Neuronal stem cell (in vitro differentiated cells): ENCODE measurements around the gene ISCA2.

Experiments
- DNase-seq: peaks from one replicate; pipeline ENCODE4 v3.0.0-alpha.2; 2013; ENCODE audit warnings: low spot score
- H2AFZ ChIP-seq: one replicate; pipeline ENCODE4 v1.6.1; 2013; ENCODE audit warnings: mild to moderate bottlenecking, low read length, inconsistent platforms
- H2AK5ac ChIP-seq: 2 replicates; pipeline ENCODE4 v1.6.1; 2013; ENCODE audit warnings: low read depth, mild to moderate bottlenecking, inconsistent platforms, low read length, moderate library complexity, mixed read lengths
- H2BK120ac ChIP-seq: 2 replicates; pipeline ENCODE4 v1.6.1; 2013; ENCODE audit warnings: low read depth, mild to moderate bottlenecking, inconsistent platforms, low read length, moderate library complexity, mixed read lengths
- H2BK12ac ChIP-seq: one replicate; pipeline ENCODE4 v1.6.1; 2013; ENCODE audit warnings: low read length, inconsistent platforms
- H2BK15ac ChIP-seq: 2 replicates; pipeline ENCODE4 v1.6.1; 2013; ENCODE audit warnings: mild to moderate bottlenecking, low read length, inconsistent platforms, mixed read lengths
- H2BK5ac ChIP-seq: one replicate; pipeline ENCODE4 v1.6.1; 2013; ENCODE audit warnings: inconsistent platforms, mild to moderate bottlenecking, low read length, moderate library complexity
- H3K14ac ChIP-seq: one replicate; pipeline ENCODE4 v1.6.1; 2013; ENCODE audit warnings: low read length, inconsistent platforms
- H3K18ac ChIP-seq: 2 replicates; pipeline ENCODE4 v1.6.1; 2013; ENCODE audit warnings: low read length, inconsistent platforms
- H3K23ac ChIP-seq: 2 replicates; pipeline ENCODE4 v1.6.1; 2013; ENCODE audit warnings: low read depth, mild to moderate bottlenecking, mixed read lengths, low read length, inconsistent platforms; ENCODE audit not compliant: poor library complexity
- H3K27ac ChIP-seq: replicated peaks from 3 replicates; pipeline ENCODE4 v1.5.1; 2013; ENCODE audit warnings: low read length, inconsistent platforms
- H3K27me3 ChIP-seq, 3 experiments: 2 replicates each; pipeline ENCODE4 v1.6.1; 2013; ENCODE audit warnings: low read length in 3 of 3, mild to moderate bottlenecking in 2 of 3, inconsistent platforms in 1 of 3, low read depth in 1 of 3, mixed read lengths in 1 of 3, moderate library complexity in 1 of 3; ENCODE audit not compliant: control insufficient read depth in 3 of 3, insufficient read depth in 3 of 3
- H3K36me3 ChIP-seq, 2 donors: replicated peaks in 1 of 2; 2 replicates each; pipeline ENCODE4 v1.6.1; 2013; ENCODE audit warnings: low read length in 2 of 2; ENCODE audit not compliant: control insufficient read depth in 2 of 2, insufficient read depth in 2 of 2
- H3K4ac ChIP-seq: 2 replicates; pipeline ENCODE4 v1.6.1; 2013; ENCODE audit warnings: inconsistent platforms, mild to moderate bottlenecking, low read length, moderate library complexity
- H3K4me1 ChIP-seq, 2 donors: 1 replicate in 1 of 2; 2 replicates in 1 of 2; pipeline ENCODE4 v1.6.1; 2013; ENCODE audit warnings: low read length in 2 of 2, low read depth in 1 of 2; ENCODE audit not compliant: control insufficient read depth in 2 of 2, insufficient read depth in 1 of 2
- H3K4me2 ChIP-seq: one replicate; pipeline ENCODE4 v1.6.1; 2013; ENCODE audit warnings: mild to moderate bottlenecking, low read length, inconsistent platforms; ENCODE audit not compliant: insufficient read depth, poor library complexity, severe bottlenecking
- H3K4me3 ChIP-seq, 2 donors: 2 replicates each; pipeline ENCODE4 v1.5.1; 2013; ENCODE audit warnings: low read length in 2 of 2, mild to moderate bottlenecking in 2 of 2, inconsistent platforms in 1 of 2, moderate library complexity in 1 of 2
- H3K79me1 ChIP-seq: one replicate; pipeline ENCODE4 v1.6.1; 2013; ENCODE audit warnings: low read depth, mild to moderate bottlenecking, inconsistent platforms, low read length, moderate library complexity
- H3K9ac ChIP-seq: one replicate; pipeline ENCODE4 v1.6.1; 2013; ENCODE audit warnings: mild to moderate bottlenecking, low read depth, low read length, inconsistent platforms; ENCODE audit not compliant: poor library complexity
- H3K9me3 ChIP-seq, 2 donors: replicated peaks in 1 of 2; 2 replicates each; pipeline versions ENCODE3 to v1.6.1; 2013; ENCODE audit warnings: low read length in 2 of 2, mild to moderate bottlenecking in 2 of 2, inconsistent platforms in 1 of 2, low read depth in 1 of 2, mixed read lengths in 1 of 2, moderate library complexity in 1 of 2; ENCODE audit not compliant: control insufficient read depth in 2 of 2, insufficient read depth in 1 of 2
- H4K8ac ChIP-seq: one replicate; pipeline ENCODE4 v1.6.1; 2013; ENCODE audit warnings: low read depth, mild to moderate bottlenecking, inconsistent platforms, low read length, moderate library complexity
- H4K91ac ChIP-seq: one replicate; pipeline ENCODE4 v1.6.1; 2013; ENCODE audit warnings: low read length, low read depth, mild to moderate bottlenecking, inconsistent platforms; ENCODE audit not compliant: poor library complexity
- WGBS, 2 donors: extraction: QIAGEN DNeasy Blood & Tissue Kit; methylation state at CpG; one replicate each; pipeline ENCODE4 v1.1.7; 2013; ENCODE audit warnings: missing lambda C conversion rate in 2 of 2, mixed read lengths in 1 of 2; ENCODE audit not compliant: insufficient read length in 2 of 2, insufficient replicate concordance in 1 of 2; ENCODE audit errors: extremely low coverage in 2 of 2; 5-methylcytosine and 5-hydroxymethylcytosine counted together

The ISCA2 gene

GRCh38 chr14:74495356-74495755 is 1.8 kb downstream of the ISCA2 start:
- WGBS, 2 donors = no CpG with 5 or more reads among the region's 2 CpGs
- H3K4ac ChIP-seq = no peak overlapping the region

GRCh38 chr14:74500417-74501134 is 7.0 kb downstream of the ISCA2 start:
- no peak overlapping the region for H2BK12ac ChIP-seq
- H3K27me3 ChIP-seq = no peaks in the 10 kb centered on the region
- H4K8ac ChIP-seq = no peak overlapping the region
- H4K91ac ChIP-seq = peak overlapping the region; percentile 41
- H3K4ac ChIP-seq = no peak overlapping the region
- H2BK5ac ChIP-seq = no peak overlapping the region
- peak overlapping the region; percentile 79 for H2AFZ ChIP-seq
- H3K4me3 ChIP-seq = no peak overlapping the region
- H2AK5ac ChIP-seq = no peak overlapping the region
- H3K36me3 ChIP-seq = peaks cover 4 to 14% of the 10 kb centered on the region in 2 donors
- no peak overlapping the region for H3K4me2 ChIP-seq
- no peak overlapping the region for H2BK15ac ChIP-seq
- H3K4me1 ChIP-seq = peaks cover 12 to 17% of the 10 kb centered on the region in 2 donors
- H3K23ac ChIP-seq = no peak overlapping the region
- peak overlapping the region; percentile 57 for H3K27ac ChIP-seq
- whole genome bisulfite sequencing, 2 donors = no CpG with 5 or more reads among the region's 10 CpGs
- H3K18ac ChIP-seq = peak overlapping the region; percentile 33
- H3K9ac ChIP-seq = no peak overlapping the region
- DNase-seq = peak; percentile 54
- H3K9me3 ChIP-seq = no peaks in the 10 kb centered on the region
- no peak overlapping the region for H3K14ac ChIP-seq
- no peaks in the 10 kb centered on the region for H3K79me1 ChIP-seq
- peak overlapping the region; percentile 25 for H2BK120ac ChIP-seq

More at GRCh38 chr14:74495356-74495755, 1.8 kb downstream of the ISCA2 start:
- Histone ChIP-seq H2AFZ (no peak overlapping the region), H3K4me1 (peaks cover 8% of the 10 kb centered on the region in 2 donors), H3K79me1 (peaks cover 6% of the 10 kb centered on the region), H2BK120ac (no peak overlapping the region), H3K9me3 (no peaks in the 10 kb centered on the region), H3K4me3 (no peak overlapping the region), H3K27me3 (no peaks in the 10 kb centered on the region), H3K4me2 (no peak overlapping the region), H3K18ac (no peak overlapping the region), H3K23ac (no peak overlapping the region), H2BK5ac (no peak overlapping the region), H3K27ac (no peak overlapping the region), H4K8ac (no peak overlapping the region), H2BK15ac (no peak overlapping the region), H2BK12ac (no peak overlapping the region), H2AK5ac (no peak overlapping the region), H3K9ac (no peak overlapping the region), H3K36me3 (peaks cover 9 to 24% of the 10 kb centered on the region in 2 donors), H4K91ac (no peak overlapping the region), H3K14ac (no peak overlapping the region)
- no peak for DNase-seq

- Histone ChIP-seq H3K9ac (no peak overlapping the region), H3K36me3 (peaks cover 4 to 8% of the 10 kb centered on the region in 2 donors), H3K4me3 (no peak overlapping the region), H3K27me3 (no peaks in the 10 kb centered on the region), H3K14ac (no peak overlapping the region), H3K79me1 (no peaks in the 10 kb centered on the region), H2BK15ac (peak overlapping the region; percentile 33), H3K4me1 (peaks cover 12 to 17% of the 10 kb centered on the region in 2 donors), H3K27ac (peak overlapping the region; percentile 57), H3K9me3 (no peaks in the 10 kb centered on the region), H4K8ac (no peak overlapping the region), H4K91ac (no peak overlapping the region), H3K23ac (no peak overlapping the region), H2BK120ac (no peak overlapping the region), H2AK5ac (peak overlapping the region; percentile 12), H2BK5ac (no peak overlapping the region), H2BK12ac (no peak overlapping the region), H3K4ac (no peak overlapping the region), H3K4me2 (no peak overlapping the region), H3K18ac (peak overlapping the region; percentile 24), H2AFZ (peak overlapping the region; percentile 79)
- no CpG with 5 or more reads among the region's 16 CpGs for WGBS, 2 donors
- DNase-seq = peak; percentile 75
These were observed 7.6 kb downstream of the ISCA2 start for GRCh38 chr14:74501135-74501614.

GRCh38 chr14:74501691-74502090 is 8.1 kb downstream of the ISCA2 start:
- no peaks in the 10 kb centered on the region for H3K79me1 ChIP-seq
- no peak overlapping the region for H4K91ac ChIP-seq
- peak overlapping the region; percentile 57 for H3K27ac ChIP-seq
- H3K36me3 ChIP-seq = peaks cover 2 to 5% of the 10 kb centered on the region in 2 donors
- no peak for DNase-seq
- H2AFZ ChIP-seq = peak overlapping the region; percentile 79
- H3K23ac ChIP-seq = no peak overlapping the region
- H3K4me3 ChIP-seq = no peak overlapping the region
- WGBS, 2 donors = no CpG with 5 or more reads among the region's 5 CpGs
- no peak overlapping the region for H4K8ac ChIP-seq
- H2BK120ac ChIP-seq = no peak overlapping the region
- H3K9ac ChIP-seq = no peak overlapping the region
- peak overlapping the region; percentile 34 for H3K18ac ChIP-seq
- H3K27me3 ChIP-seq = no peaks in the 10 kb centered on the region
- no peak overlapping the region for H3K4me2 ChIP-seq
- no peak overlapping the region for H3K4ac ChIP-seq
- no peak overlapping the region for H3K14ac ChIP-seq
- H3K4me1 ChIP-seq = peaks cover 12 to 17% of the 10 kb centered on the region in 2 donors
- no peak overlapping the region for H2BK12ac ChIP-seq
- no peaks in the 10 kb centered on the region for H3K9me3 ChIP-seq
- peak overlapping the region; percentile 33 for H2BK15ac ChIP-seq
- H2BK5ac ChIP-seq = no peak overlapping the region
- peak overlapping the region; percentile 12 for H2AK5ac ChIP-seq
